VCaP (cell line): ENCODE measurements around the gene EBP.

Experiments used
- H3K27ac ChIP-seq: fragments of 450-650 bp; 2 replicates; pipeline ENCODE4 v1.5.1; 2017
- CTCF ChIP-seq: fragments of 450-650 bp; conservative IDR thresholded peaks from 2 replicates; pipeline ENCODE4 v1.5.1; 2017; ENCODE audit warnings: mild to moderate bottlenecking, moderate library complexity

Gene EBP

GRCh38 chrX:48560681-48561080 is 39.1 kb downstream of the EBP start:
- no peak for TF ChIP-seq CTCF
- H3K27ac ChIP-seq, result no peak overlapping the region

- no peak overlapping the region for H3K27ac ChIP-seq
Observed at GRCh38 chrX:48569958-48570357, 48.4 kb downstream of the EBP start.

GRCh38 chrX:48573690-48574269 is 52.2 kb downstream of the EBP start:
- H3K27ac ChIP-seq, result peak overlapping the region; percentile 85
- no peak for TF ChIP-seq CTCF

More at GRCh38 chrX:48569958-48570357, 48.4 kb downstream of the EBP start:
- TF ChIP-seq CTCF, result no peak

- peak within 1 kb of the TSS; percentile 85 for H3K27ac ChIP-seq
Observed at GRCh38 chrX:48574270-48575266, 53.0 kb downstream of the EBP start, which contains the start of gene RBM3. Gene RBM3, plus strand, starts transcription at chrX:48574484. Its CDS starts 697 bp downstream, at chrX:48575181.

GRCh38 chrX:48575642-48576041 is 54.0 kb downstream of the EBP start:
- H3K27ac ChIP-seq, result peak overlapping the region; percentile 85; the same call in 1 of the 2 replicates
- no peak for TF ChIP-seq CTCF

More at GRCh38 chrX:48574270-48575266, 53.0 kb downstream of the EBP start, which contains the start of gene RBM3:
- TF ChIP-seq CTCF, result 0 out of 2 replicates have a peak, but pooled peaks have one; percentile 10

GRCh38 chrX:48576108-48576507 is 54.5 kb downstream of the EBP start:
- no peak for TF ChIP-seq CTCF
- H3K27ac ChIP-seq, result peak overlapping the region; percentile 85; the same call in 1 of the 2 replicates
